GM23338 (cell line): ENCODE measurements around the gene TBCD. TPM values are rescaled to one million over a fixed set of nuclear protein-coding genes. Genes with fewer than 3 reads are reported as not detected.

Experiments
- ATAC-seq: fragments of 200-7000 bp; cut with Tn5 transposase; 3 replicates; pipeline ENCODE4 v1.9.1; 2020
- DNase-seq: peaks from one replicate; pipeline ENCODE4 v3.0.0-alpha.2; 2015; ENCODE audit warnings: low spot score
- H2AFZ ChIP-seq: fragments of 200-600 bp; sonication (generic); 2 replicates; pipeline ENCODE4 v1.8.0; 2016; ENCODE audit warnings: antibody characterized with exemption, mild to moderate bottlenecking, moderate library complexity
- H3F3A ChIP-seq: fragments of 200-600 bp; sonication (generic); replicated peaks from 2 replicates; pipeline ENCODE4 v1.8.0; 2017; ENCODE audit warnings: antibody characterized with exemption, mixed run types, low read depth
- H3K27ac ChIP-seq: fragments of 200-600 bp; sonication (generic); 2 replicates; pipeline ENCODE4 v1.6.1; 2016; ENCODE audit warnings: low read depth
- H3K27me3 ChIP-seq: fragments of 200-600 bp; sonication (generic); 2 replicates; pipeline ENCODE4 v1.8.0; 2016; ENCODE audit warnings: mild to moderate bottlenecking, mixed run types, moderate library complexity; ENCODE audit not compliant: insufficient read depth
- H3K36me3 ChIP-seq: fragments of 200-600 bp; sonication (generic); 2 replicates; pipeline ENCODE4 v1.8.0; 2016; ENCODE audit warnings: mild to moderate bottlenecking; ENCODE audit not compliant: insufficient read depth
- H3K4me1 ChIP-seq: fragments of 200-600 bp; sonication (generic); 2 replicates; pipeline ENCODE4 v1.8.0; 2016; ENCODE audit warnings: mild to moderate bottlenecking, moderate library complexity; ENCODE audit not compliant: insufficient read depth
- H3K4me2 ChIP-seq: fragments of 200-600 bp; sonication (generic); 2 replicates; pipeline ENCODE4 v1.7.1; 2017; ENCODE audit warnings: mixed run types
- H3K4me3 ChIP-seq: fragments of 200-600 bp; sonication (generic); 2 replicates; pipeline ENCODE4 v1.6.1; 2016; ENCODE audit warnings: mixed run types
- H3K79me2 ChIP-seq: fragments of 200-600 bp; sonication (generic); replicated peaks from 2 replicates; pipeline ENCODE4 v1.8.0; 2017; ENCODE audit warnings: mild to moderate bottlenecking; ENCODE audit not compliant: insufficient read depth
- H3K9me2 ChIP-seq: fragments of 200-600 bp; sonication (generic); 2 replicates; pipeline ENCODE4 v1.8.0; 2017; ENCODE audit not compliant: insufficient read depth
- H4K20me1 ChIP-seq: fragments of 200-600 bp; sonication (generic); replicated peaks from 2 replicates; pipeline ENCODE4 v1.8.0; 2017; ENCODE audit warnings: mild to moderate bottlenecking; ENCODE audit not compliant: insufficient read depth
- H3K27ac Mint-ChIP-seq: 2 replicates; pipeline ENCODE4 v1.8.0; 2020; ENCODE audit warnings: inconsistent platforms, mild to moderate bottlenecking, moderate library complexity, mixed read lengths
- H3K27me3 Mint-ChIP-seq: 3 replicates; pipeline ENCODE4 v1.8.0; 2022; ENCODE audit warnings: low read depth, mild to moderate bottlenecking, moderate library complexity, mixed read lengths, inconsistent platforms; ENCODE audit not compliant: insufficient read depth, poor library complexity
- H3K36me3 Mint-ChIP-seq: 3 replicates; pipeline ENCODE4 v1.8.0; 2021; ENCODE audit warnings: low read depth, mild to moderate bottlenecking, inconsistent platforms, moderate library complexity, mixed read lengths
- H3K4me1 Mint-ChIP-seq: 3 replicates; pipeline ENCODE4 v1.8.0; 2020; ENCODE audit warnings: mild to moderate bottlenecking, inconsistent platforms, mixed read lengths
- H3K4me3 Mint-ChIP-seq: 3 replicates; pipeline ENCODE4 v1.8.0; 2021; ENCODE audit warnings: moderate library complexity, mild to moderate bottlenecking, inconsistent platforms, mixed read lengths
- H3K9me3 Mint-ChIP-seq: 3 replicates; pipeline ENCODE4 v1.8.0; 2020; ENCODE audit warnings: moderate library complexity, mild to moderate bottlenecking, inconsistent platforms, mixed read lengths
- CREB1 ChIP-seq: fragments of 250-450 bp; sonication (Bioruptor Pico); IDR thresholded peaks from 2 replicates; pipeline ENCODE4 v1.5.0; 2020; ENCODE audit warnings: low read depth, mild to moderate bottlenecking, moderate library complexity
- CTCF ChIP-seq, 2 experiments: fragments of 200-600 bp in 1 of 2; sonication (generic) in 1 of 2; conservative IDR thresholded peaks; 2 replicates each; pipeline versions ENCODE4 v1.5.1 to v1.6.1; 2016 to 2017; ENCODE audit warnings: antibody characterized with exemption in 2 of 2, low read depth in 2 of 2, mild to moderate bottlenecking in 2 of 2, moderate library complexity in 1 of 2
- ETS1 ChIP-seq: IDR thresholded peaks from 2 replicates; pipeline ENCODE4 v1.6.1; 2016; ENCODE audit warnings: antibody characterized with exemption
- EZH2 ChIP-seq: fragments of 200-600 bp; sonication (generic); IDR thresholded peaks from one replicate; pipeline ENCODE4 v1.8.0; 2017; ENCODE audit warnings: antibody characterized with exemption, mild to moderate bottlenecking, low read depth; ENCODE audit not compliant: unreplicated experiment
- EZH2phosphoT487 ChIP-seq: fragments of 200-600 bp; sonication (generic); IDR thresholded peaks from one replicate; pipeline ENCODE4 v1.8.1; 2018; ENCODE audit warnings: antibody characterized with exemption; ENCODE audit not compliant: unreplicated experiment
- JUNB ChIP-seq: IDR thresholded peaks from one replicate; pipeline ENCODE4 v1.6.1; 2016; ENCODE audit warnings: antibody characterized with exemption; ENCODE audit not compliant: unreplicated experiment
- NANOG ChIP-seq: IDR thresholded peaks from 2 replicates; pipeline ENCODE4 v1.6.1; 2016; ENCODE audit warnings: antibody characterized with exemption, borderline replicate concordance
- POLR2AphosphoS5 ChIP-seq: IDR thresholded peaks from 2 replicates; pipeline ENCODE4 v1.6.1; 2016; ENCODE audit warnings: antibody characterized with exemption, low read depth
- REST ChIP-seq: IDR thresholded peaks from one replicate; pipeline ENCODE4 v1.6.1; 2018; ENCODE audit warnings: antibody characterized with exemption; ENCODE audit not compliant: unreplicated experiment
- STAT1 ChIP-seq: IDR thresholded peaks from one replicate; pipeline ENCODE4 v1.6.1; 2016; ENCODE audit warnings: antibody characterized with exemption; ENCODE audit not compliant: unreplicated experiment
- ZNF114 ChIP-seq: fragments of 250-450 bp; sonication (Bioruptor Pico); IDR thresholded peaks from 2 replicates; pipeline ENCODE4 v1.5.0; 2020; ENCODE audit warnings: mild to moderate bottlenecking, moderate library complexity
- ZNF331 ChIP-seq: fragments of 250-450 bp; sonication (Bioruptor Pico); IDR thresholded peaks from 2 replicates; pipeline ENCODE4 v1.5.0; 2020; ENCODE audit warnings: low read depth, mild to moderate bottlenecking, moderate library complexity
- ZNF462 ChIP-seq: fragments of 250-450 bp; sonication (Bioruptor Pico); IDR thresholded peaks from 2 replicates; pipeline ENCODE4 v1.5.0; 2020; ENCODE audit warnings: mild to moderate bottlenecking, moderate library complexity
- polyA plus RNA-seq: library from polyadenylated mRNA; unstranded; fragments of >200 nt; fragmentation: Nextera tagmentation; extraction: Ambion mirVana; gene quantifications from 2 replicates; pipeline ENCODE4 v1.2.1, GENCODE V29; 2016
- total RNA-seq: library from RNA; depleted of rRNA; stranded (reverse); fragments of >200 nt; shearing (Covaris generic); gene quantifications from 2 replicates; pipeline ENCODE4 v1.2.3, GENCODE V29; 2014

Gene TBCD
- total and polyA plus RNA-seq, 2 experiments from 2014 or later: 75.0 to 116 TPM

GRCh38 chr17:82831818-82832200, 79.9 kb downstream of the TBCD start:
- Mint-ChIP-seq H3K27me3 (peaks cover 5% of the 10 kb centered on the region), H3K27ac (peak overlapping the region; percentile 65; the same call in 1 of the 2 replicates), H3K9me3 (no peaks in the 10 kb centered on the region; the same call in 1 of the 3 replicates), H3K4me1 (peaks cover 25% of the 10 kb centered on the region), H3K36me3 (peaks cover 38% of the 10 kb centered on the region), H3K4me3 (no peak overlapping the region)
- Histone ChIP-seq H3F3A (0 out of 2 replicates have a peak, but pooled peaks cover 9% of the 10 kb centered on the region), H3K4me2 (no peak overlapping the region), H3K4me3 (no peak overlapping the region), H2AFZ (no peak overlapping the region), H4K20me1 (peaks cover 5% of the 10 kb centered on the region), H3K4me1 (peaks cover 3% of the 10 kb centered on the region), H3K9me2 (no peaks in the 10 kb centered on the region), H3K27me3 (no peaks in the 10 kb centered on the region), H3K27ac (no peak overlapping the region; the same call in 1 of the 2 replicates), H3K36me3 (no peaks in the 10 kb centered on the region), H3K79me2 (0 out of 2 replicates have a peak, but pooled peaks cover 18% of the 10 kb centered on the region)
- DNase-seq (no peak), ATAC-seq (no peak)
- TF ChIP-seq EZH2phosphoT487 (no peak), ZNF114 (CRISPR knock-in tag) (no peak), ETS1 (no peak), EZH2 (no peak), ZNF331 (CRISPR knock-in tag) (no peak), NANOG (no peak), POLR2AphosphoS5 (no peak), REST (no peak), ZNF462 (CRISPR knock-in tag) (no peak), CREB1 (CRISPR knock-in tag) (no peak), STAT1 (no peak), JUNB (no peak), CTCF (conservative IDR thresholded peaks at IDR 0.05; ENCODE audit: low read depth in 2 of 2) (no peak)
